SK-N-SH treated with all-trans-retinoic acid at 6 μM for 48 hours (cell line): ENCODE measurements around the gene FAR2.

Experiments used
- ATAC-seq: fragments of 200-7000 bp; cut with Tn5 transposase; 3 replicates; pipeline ENCODE4 v1.9.1; 2020; ENCODE audit warnings: mild to moderate bottlenecking, moderate library complexity
- ARNTL ChIP-seq: fragments of 450-650 bp; formaldehyde crosslinking; IDR thresholded peaks from 2 replicates; pipeline ENCODE4 v1.5.0; 2020; ENCODE audit warnings: low read depth, mild to moderate bottlenecking, moderate library complexity, borderline replicate concordance
- BACH2 ChIP-seq: fragments of 250-450 bp; sonication (Bioruptor Pico); IDR thresholded peaks from 2 replicates; pipeline ENCODE4 v1.9.0; 2021; ENCODE audit warnings: mild to moderate bottlenecking, borderline replicate concordance
- CREB5 ChIP-seq: fragments of 250-450 bp; sonication (Bioruptor Pico); IDR thresholded peaks from 2 replicates; pipeline ENCODE4 v1.5.1; 2020; ENCODE audit warnings: low read depth, mild to moderate bottlenecking, moderate library complexity
- CSRNP3 ChIP-seq: fragments of 250-450 bp; sonication (Bioruptor Pico); IDR thresholded peaks from 2 replicates; pipeline ENCODE4 v1.5.1; 2021; ENCODE audit warnings: mild to moderate bottlenecking, moderate library complexity
- ESRRG ChIP-seq: fragments of 250-450 bp; sonication (Bioruptor Pico); IDR thresholded peaks from 2 replicates; pipeline ENCODE4 v1.6.1; 2021; ENCODE audit warnings: mild to moderate bottlenecking
- OSR1 ChIP-seq: fragments of 250-450 bp; sonication (Bioruptor Pico); IDR thresholded peaks from 2 replicates; pipeline ENCODE4 v1.8.0; 2022; ENCODE audit warnings: moderate library complexity, mild to moderate bottlenecking, inconsistent platforms
- PATZ1 ChIP-seq: fragments of 250-450 bp; sonication (Bioruptor Pico); IDR thresholded peaks from 2 replicates; pipeline ENCODE4 v1.8.0; 2020; ENCODE audit warnings: mild to moderate bottlenecking, moderate library complexity, borderline replicate concordance
- POU6F1 ChIP-seq: fragments of 250-450 bp; sonication (Bioruptor Pico); IDR thresholded peaks from 2 replicates; pipeline ENCODE4 v1.8.0; 2021; ENCODE audit warnings: low read depth, mild to moderate bottlenecking, moderate library complexity, borderline replicate concordance
- PPARA ChIP-seq: fragments of 250-450 bp; sonication (Bioruptor Pico); IDR thresholded peaks from 2 replicates; pipeline ENCODE4 v1.5.0; 2020; ENCODE audit warnings: mild to moderate bottlenecking, borderline replicate concordance
- RARB ChIP-seq: fragments of 250-450 bp; sonication (Bioruptor Pico); IDR thresholded peaks from 2 replicates; pipeline ENCODE4 v1.8.0; 2021; ENCODE audit warnings: mild to moderate bottlenecking, moderate library complexity
- TCF4 ChIP-seq: fragments of 250-450 bp; sonication (Bioruptor Pico); IDR thresholded peaks from 2 replicates; pipeline ENCODE4 v1.8.0; 2021; ENCODE audit warnings: mild to moderate bottlenecking, moderate library complexity, borderline replicate concordance
- TOX ChIP-seq: fragments of 250-450 bp; sonication (Bioruptor Pico); IDR thresholded peaks from 2 replicates; pipeline ENCODE4 v1.8.0; 2021; ENCODE audit warnings: mild to moderate bottlenecking, moderate library complexity, borderline replicate concordance
- ZC3H10 ChIP-seq: fragments of 250-450 bp; sonication (Bioruptor Pico); IDR thresholded peaks from 2 replicates; pipeline ENCODE4 v1.5.1; 2021; ENCODE audit warnings: mild to moderate bottlenecking, moderate library complexity
- ZFP3 ChIP-seq: fragments of 250-450 bp; sonication (Bioruptor Pico); IDR thresholded peaks from 2 replicates; pipeline ENCODE4 v1.5.0; 2020; ENCODE audit warnings: mild to moderate bottlenecking, moderate library complexity
- ZFP30 ChIP-seq: fragments of 450-650 bp; formaldehyde crosslinking; IDR thresholded peaks from 2 replicates; pipeline ENCODE4 v1.5.0; 2022; ENCODE audit warnings: mild to moderate bottlenecking, moderate library complexity
- ZNF565 ChIP-seq: fragments of 450-650 bp; formaldehyde crosslinking; conservative IDR thresholded peaks from 2 replicates; pipeline ENCODE4 v1.5.0; 2020; ENCODE audit warnings: low read depth, mild to moderate bottlenecking, moderate library complexity
- ZNF70 ChIP-seq: fragments of 450-650 bp; formaldehyde crosslinking; IDR thresholded peaks from 2 replicates; pipeline ENCODE4 v1.5.0; 2020; ENCODE audit warnings: mild to moderate bottlenecking, moderate library complexity
- ZNF8 ChIP-seq: fragments of 450-650 bp; formaldehyde crosslinking; IDR thresholded peaks from 2 replicates; pipeline ENCODE4 v1.5.0; 2020; ENCODE audit warnings: mild to moderate bottlenecking, moderate library complexity
- TF ChIP-seq, protein P1 (sequence below): fragments of 250-450 bp; sonication (Bioruptor Pico); IDR thresholded peaks from 2 replicates; pipeline ENCODE4 v1.5.0; 2020; ENCODE audit warnings: mild to moderate bottlenecking, moderate library complexity

Gene FAR2

DNA sequence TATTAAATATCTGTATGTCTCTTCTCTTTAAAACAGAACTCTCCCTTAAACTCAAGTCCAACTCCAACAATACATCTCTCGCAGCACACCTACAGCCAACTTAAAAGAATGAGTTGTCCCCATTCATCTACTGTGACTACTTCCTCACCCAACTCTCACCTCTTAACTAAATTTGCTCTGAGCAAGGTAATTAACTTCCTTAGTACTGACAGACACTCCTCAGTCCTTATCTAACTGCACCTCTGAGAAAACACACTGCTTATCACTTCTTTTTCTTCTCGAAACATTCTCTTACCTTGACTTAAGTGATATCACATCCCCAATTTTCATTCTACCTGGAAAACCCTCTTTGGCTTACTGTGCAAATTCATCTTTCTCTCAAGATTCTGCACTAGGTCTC is 224.9 kb downstream of the FAR2 start:
- TF ChIP-seq, protein P1, sequence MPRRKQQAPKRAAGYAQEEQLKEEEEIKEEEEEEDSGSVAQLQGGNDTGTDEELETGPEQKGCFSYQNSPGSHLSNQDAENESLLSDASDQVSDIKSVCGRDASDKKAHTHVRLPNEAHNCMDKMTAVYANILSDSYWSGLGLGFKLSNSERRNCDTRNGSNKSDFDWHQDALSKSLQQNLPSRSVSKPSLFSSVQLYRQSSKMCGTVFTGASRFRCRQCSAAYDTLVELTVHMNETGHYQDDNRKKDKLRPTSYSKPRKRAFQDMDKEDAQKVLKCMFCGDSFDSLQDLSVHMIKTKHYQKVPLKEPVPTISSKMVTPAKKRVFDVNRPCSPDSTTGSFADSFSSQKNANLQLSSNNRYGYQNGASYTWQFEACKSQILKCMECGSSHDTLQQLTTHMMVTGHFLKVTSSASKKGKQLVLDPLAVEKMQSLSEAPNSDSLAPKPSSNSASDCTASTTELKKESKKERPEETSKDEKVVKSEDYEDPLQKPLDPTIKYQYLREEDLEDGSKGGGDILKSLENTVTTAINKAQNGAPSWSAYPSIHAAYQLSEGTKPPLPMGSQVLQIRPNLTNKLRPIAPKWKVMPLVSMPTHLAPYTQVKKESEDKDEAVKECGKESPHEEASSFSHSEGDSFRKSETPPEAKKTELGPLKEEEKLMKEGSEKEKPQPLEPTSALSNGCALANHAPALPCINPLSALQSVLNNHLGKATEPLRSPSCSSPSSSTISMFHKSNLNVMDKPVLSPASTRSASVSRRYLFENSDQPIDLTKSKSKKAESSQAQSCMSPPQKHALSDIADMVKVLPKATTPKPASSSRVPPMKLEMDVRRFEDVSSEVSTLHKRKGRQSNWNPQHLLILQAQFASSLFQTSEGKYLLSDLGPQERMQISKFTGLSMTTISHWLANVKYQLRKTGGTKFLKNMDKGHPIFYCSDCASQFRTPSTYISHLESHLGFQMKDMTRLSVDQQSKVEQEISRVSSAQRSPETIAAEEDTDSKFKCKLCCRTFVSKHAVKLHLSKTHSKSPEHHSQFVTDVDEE (CRISPR knock-in tag): no peak
- TF ChIP-seq PATZ1 (CRISPR knock-in tag) (no peak), BACH2 (no peak), PPARA (no peak), ESRRG (CRISPR knock-in tag) (no peak), POU6F1 (CRISPR knock-in tag) (no peak), CREB5 (CRISPR knock-in tag) (no peak), RARB (CRISPR knock-in tag) (no peak), TCF4 (no peak), OSR1 (CRISPR knock-in tag) (no peak), ZNF8 (CRISPR knock-in tag) (no peak), ZFP3 (CRISPR knock-in tag) (no peak), TOX (CRISPR knock-in tag) (no peak)
- no peak for ATAC-seq

DNA sequence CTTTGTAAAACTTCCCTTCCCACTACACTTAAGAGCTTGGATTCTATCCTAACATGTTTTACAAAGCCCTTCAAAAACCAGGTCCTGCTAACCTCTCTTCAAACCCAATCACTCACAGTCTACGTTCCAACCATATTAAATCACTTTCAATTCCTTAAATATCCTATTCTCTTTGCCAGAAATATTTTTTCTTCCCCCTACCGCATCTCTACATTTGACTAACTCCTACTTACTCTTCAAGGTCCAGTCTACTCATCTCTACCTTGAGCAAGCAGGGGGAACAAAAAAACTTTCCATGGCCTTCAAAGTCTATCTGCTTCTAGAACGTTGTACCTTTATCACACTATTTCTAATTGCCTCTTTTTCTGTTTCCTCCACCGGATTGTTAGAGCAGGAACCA is 225.8 kb downstream of the FAR2 start:
- no peak for ATAC-seq
- no peak for TF ChIP-seq CSRNP3 (CRISPR knock-in tag)
- TF ChIP-seq, protein P1 (CRISPR knock-in tag): no peak
- TF ChIP-seq PPARA: no peak
- no peak for TF ChIP-seq ARNTL (CRISPR knock-in tag)
- no peak for TF ChIP-seq ZC3H10 (CRISPR knock-in tag)
- no peak for TF ChIP-seq ZFP30
- TF ChIP-seq ZNF70 (CRISPR knock-in tag): no peak
- no peak for TF ChIP-seq POU6F1 (CRISPR knock-in tag)
- TF ChIP-seq ZNF8 (CRISPR knock-in tag): no peak
- no peak for TF ChIP-seq OSR1 (CRISPR knock-in tag)
- TF ChIP-seq ZFP3 (CRISPR knock-in tag): no peak
- no peak for TF ChIP-seq ZNF565 (CRISPR knock-in tag)
- no peak for TF ChIP-seq TCF4
- no peak for TF ChIP-seq RARB (CRISPR knock-in tag)
